Measurements from ENCODE around the gene SV2C.

SV2C gene

GRCh38 chr5:76397200-76397599 lies 314.0 kb downstream of the SV2C start:
- H3K79me2 ChIP-seq (ENCODE audit: low read length), result no peaks in the 10 kb centered on the region
- no peak overlapping the region for H2AFZ ChIP-seq (ENCODE audit: low read depth, low read length)
- no peak overlapping the region for H3K27ac ChIP-seq (ENCODE audit: low read length)
- H3K9me3 ChIP-seq (ENCODE audit: insufficient read depth, low read length), result no peaks in the 10 kb centered on the region
- peaks cover 10% of the 10 kb centered on the region for H3K4me1 ChIP-seq (ENCODE audit: low read length)
- TF ChIP-seq EZH2phosphoT487 (IDR thresholded peaks at IDR 0.05; ENCODE audit: low read depth), result no peak
- no peak for TF ChIP-seq CTCF (IDR thresholded peaks at IDR 0.05; ENCODE audit: low read depth, low read length)
- H3K9ac ChIP-seq (ENCODE audit: low read length), result no peak overlapping the region
- H3K4me2 ChIP-seq (ENCODE audit: low read length), result no peak overlapping the region
- H4K20me1 ChIP-seq (ENCODE audit: insufficient read depth, low read length), result no peaks in the 10 kb centered on the region
- 0 out of 2 replicates have a peak, but pooled peaks cover 5% of the 10 kb centered on the region for H3K27me3 ChIP-seq (ENCODE audit: low read depth, low read length)
- H3K4me3 ChIP-seq (ENCODE audit: low read length), result no peak overlapping the region
- H3K36me3 ChIP-seq (replicated peaks; ENCODE audit: low read depth, low read length), result no peaks in the 10 kb centered on the region

GRCh38 chr5:76399268-76399667 lies 316.1 kb downstream of the SV2C start:
- no peak overlapping the region for H3K4me2 ChIP-seq (ENCODE audit: low read length)
- H3K27ac ChIP-seq (ENCODE audit: low read length), result no peak overlapping the region
- no peak overlapping the region for H2AFZ ChIP-seq (ENCODE audit: low read depth, low read length)
- TF ChIP-seq EZH2phosphoT487 (IDR thresholded peaks at IDR 0.05; ENCODE audit: low read depth), result no peak
- TF ChIP-seq CTCF (IDR thresholded peaks at IDR 0.05; ENCODE audit: low read depth, low read length), result no peak
- no peaks in the 10 kb centered on the region for H3K9me3 ChIP-seq (ENCODE audit: insufficient read depth, low read length)
- no peaks in the 10 kb centered on the region for H3K36me3 ChIP-seq (replicated peaks; ENCODE audit: low read depth, low read length)
- peaks cover 13% of the 10 kb centered on the region for H3K4me1 ChIP-seq (ENCODE audit: low read length)
- H3K9ac ChIP-seq (ENCODE audit: low read length), result no peak overlapping the region
- H4K20me1 ChIP-seq (ENCODE audit: insufficient read depth, low read length), result no peaks in the 10 kb centered on the region
- H3K27me3 ChIP-seq (ENCODE audit: low read depth, low read length), result 0 out of 2 replicates have a peak, but pooled peaks cover 5% of the 10 kb centered on the region
- no peaks in the 10 kb centered on the region for H3K79me2 ChIP-seq (ENCODE audit: low read length)
- no peak overlapping the region for H3K4me3 ChIP-seq (ENCODE audit: low read length)

- no peaks in the 10 kb centered on the region for H4K20me1 ChIP-seq (ENCODE audit: insufficient read depth, low read length)
- 0 out of 2 replicates have a peak, but pooled peaks cover 5% of the 10 kb centered on the region for H3K27me3 ChIP-seq (ENCODE audit: low read depth, low read length)
- TF ChIP-seq EZH2phosphoT487 (IDR thresholded peaks at IDR 0.05; ENCODE audit: low read depth) (no peak), CTCF (IDR thresholded peaks at IDR 0.05; ENCODE audit: low read depth, low read length) (no peak)
- H3K36me3 ChIP-seq (replicated peaks; ENCODE audit: low read depth, low read length), result no peaks in the 10 kb centered on the region
- H3K4me2 ChIP-seq (ENCODE audit: low read length), result no peak overlapping the region
- H3K4me1 ChIP-seq (ENCODE audit: low read length), result peaks cover 15% of the 10 kb centered on the region
- no peaks in the 10 kb centered on the region for H3K9me3 ChIP-seq (ENCODE audit: insufficient read depth, low read length)
- no peak overlapping the region for H2AFZ ChIP-seq (ENCODE audit: low read depth, low read length)
- H3K9ac ChIP-seq (ENCODE audit: low read length), result no peak overlapping the region
- no peak overlapping the region for H3K4me3 ChIP-seq (ENCODE audit: low read length)
- H3K27ac ChIP-seq (ENCODE audit: low read length), result no peak overlapping the region
- no peaks in the 10 kb centered on the region for H3K79me2 ChIP-seq (ENCODE audit: low read length)
Observed at GRCh38 chr5:76400466-76400865, 317.3 kb downstream of the SV2C start.

- Histone ChIP-seq H3K27me3 (ENCODE audit: low read depth, low read length) (0 out of 2 replicates have a peak, but pooled peaks cover 5% of the 10 kb centered on the region), H3K9me3 (ENCODE audit: insufficient read depth, low read length) (no peaks in the 10 kb centered on the region), H3K79me2 (ENCODE audit: low read length) (no peaks in the 10 kb centered on the region), H3K27ac (ENCODE audit: low read length) (peak overlapping the region; percentile 68), H3K36me3 (replicated peaks; ENCODE audit: low read depth, low read length) (no peaks in the 10 kb centered on the region), H3K9ac (ENCODE audit: low read length) (peak overlapping the region; percentile 66), H4K20me1 (ENCODE audit: insufficient read depth, low read length) (no peaks in the 10 kb centered on the region), H3K4me3 (ENCODE audit: low read length) (peak overlapping the region; percentile 80), H3K4me1 (ENCODE audit: low read length) (peaks cover 15% of the 10 kb centered on the region), H3K4me2 (ENCODE audit: low read length) (peak overlapping the region; percentile 91), H2AFZ (ENCODE audit: low read depth, low read length) (no peak overlapping the region)
- TF ChIP-seq EZH2phosphoT487 (IDR thresholded peaks at IDR 0.05; ENCODE audit: low read depth), result no peak
- TF ChIP-seq CTCF (IDR thresholded peaks at IDR 0.05; ENCODE audit: low read depth, low read length), result no peak
Observed at GRCh38 chr5:76401801-76402250, 318.6 kb downstream of the SV2C start.
